ENCODE results near the gene HMOX1.

HMOX1 gene

GRCh38 chr22:35400501-35400790 lies 19.6 kb downstream of the HMOX1 start:
- CTCF ChIA-PET, result interaction anchor here (1.3 kb wide), 1 partner anchor 183 kb away, joined by 5 read pairs; no protein-coding TSS in a partner anchor
- H3K4me3 ChIP-seq (ENCODE audit: low read depth, low read length), result peak overlapping the region; percentile 89
- no peak for DNase-seq (ENCODE audit: low read depth, low spot score)
- POLR2A ChIA-PET, result no interaction called here
- TF ChIP-seq, protein P1, sequence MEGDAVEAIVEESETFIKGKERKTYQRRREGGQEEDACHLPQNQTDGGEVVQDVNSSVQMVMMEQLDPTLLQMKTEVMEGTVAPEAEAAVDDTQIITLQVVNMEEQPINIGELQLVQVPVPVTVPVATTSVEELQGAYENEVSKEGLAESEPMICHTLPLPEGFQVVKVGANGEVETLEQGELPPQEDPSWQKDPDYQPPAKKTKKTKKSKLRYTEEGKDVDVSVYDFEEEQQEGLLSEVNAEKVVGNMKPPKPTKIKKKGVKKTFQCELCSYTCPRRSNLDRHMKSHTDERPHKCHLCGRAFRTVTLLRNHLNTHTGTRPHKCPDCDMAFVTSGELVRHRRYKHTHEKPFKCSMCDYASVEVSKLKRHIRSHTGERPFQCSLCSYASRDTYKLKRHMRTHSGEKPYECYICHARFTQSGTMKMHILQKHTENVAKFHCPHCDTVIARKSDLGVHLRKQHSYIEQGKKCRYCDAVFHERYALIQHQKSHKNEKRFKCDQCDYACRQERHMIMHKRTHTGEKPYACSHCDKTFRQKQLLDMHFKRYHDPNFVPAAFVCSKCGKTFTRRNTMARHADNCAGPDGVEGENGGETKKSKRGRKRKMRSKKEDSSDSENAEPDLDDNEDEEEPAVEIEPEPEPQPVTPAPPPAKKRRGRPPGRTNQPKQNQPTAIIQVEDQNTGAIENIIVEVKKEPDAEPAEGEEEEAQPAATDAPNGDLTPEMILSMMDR (IDR thresholded peaks at IDR 0.05; ENCODE audit: insufficient read depth, low read length, missing control alignments), result no peak

DNA sequence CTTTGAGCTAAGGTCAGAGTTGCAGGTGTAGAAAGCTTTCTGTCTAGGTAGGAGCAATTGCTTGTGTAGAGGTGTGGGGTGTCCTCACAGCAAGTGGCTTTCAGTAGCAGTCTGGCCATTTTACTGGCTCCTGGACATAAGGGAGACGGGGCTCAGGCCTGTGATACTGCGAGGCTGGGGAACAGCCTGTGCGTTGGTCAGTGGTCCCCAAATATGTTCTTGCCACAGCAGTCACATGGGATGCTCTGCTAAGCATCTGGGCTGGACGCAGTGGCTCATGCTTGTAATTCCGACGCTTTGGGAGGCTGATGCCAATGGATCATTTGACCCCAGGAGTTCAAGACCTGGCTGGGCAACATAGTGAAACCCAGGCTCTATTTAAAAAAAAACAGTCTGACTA lies 21.0 kb downstream of the HMOX1 start:
- no peak overlapping the region for H3K4me3 ChIP-seq (ENCODE audit: low read depth, low read length)
- CTCF ChIA-PET, result interaction anchor here (1.3 kb wide), 1 partner anchor 182 kb away, joined by 5 read pairs; no protein-coding TSS in a partner anchor
- POLR2A ChIA-PET, result no interaction called here
- TF ChIP-seq, protein P1 (IDR thresholded peaks at IDR 0.05; ENCODE audit: insufficient read depth, low read length, missing control alignments), result no peak
- no peak for DNase-seq (ENCODE audit: low read depth, low spot score)

GRCh38 chr22:35403356-35403755 lies 22.5 kb downstream of the HMOX1 start:
- TF ChIP-seq, protein P1 (IDR thresholded peaks at IDR 0.05; ENCODE audit: insufficient read depth, low read length, missing control alignments), result no peak
- H3K4me3 ChIP-seq (ENCODE audit: low read depth, low read length), result no peak overlapping the region
- DNase-seq (ENCODE audit: low read depth, low spot score), result no peak
- ChIA-PET POLR2A (interaction anchor here (1.3 kb wide), 1 partner anchor 10 kb away, joined by 3 read pairs; no protein-coding TSS in a partner anchor), CTCF (interaction anchor here (0.8 to 1.1 kb wide), 3 partner anchors 28 to 180 kb away, joined by 3 to 6 read pairs (median 5); no protein-coding TSS in a partner anchor)

DNA sequence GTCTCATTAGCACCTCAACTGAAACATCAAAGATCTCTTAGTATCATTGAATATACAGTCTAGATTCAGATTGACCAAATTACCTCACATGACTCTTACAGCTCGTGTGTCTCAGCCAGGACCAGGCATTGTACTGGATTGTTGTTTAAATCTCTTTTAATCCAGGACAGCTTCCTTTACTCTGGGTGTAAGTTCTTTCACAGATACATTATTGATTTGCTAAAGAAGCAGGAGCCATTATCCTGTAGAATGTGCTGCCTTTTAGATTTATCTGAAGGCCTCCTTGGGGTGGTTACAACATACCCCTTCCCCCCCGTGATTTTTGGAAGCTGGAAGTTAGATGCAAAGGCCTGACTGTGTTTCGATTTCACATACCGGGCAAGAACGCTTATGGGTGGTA lies 23.3 kb downstream of the HMOX1 start:
- TF ChIP-seq, protein P1 (IDR thresholded peaks at IDR 0.05; ENCODE audit: insufficient read depth, low read length, missing control alignments), result no peak
- ChIA-PET CTCF (interaction anchor here (0.7 to 1.1 kb wide), 3 partner anchors 13 to 180 kb away, joined by 3 to 6 read pairs (median 5); no protein-coding TSS in a partner anchor), POLR2A (no interaction called here)
- no peak for DNase-seq (ENCODE audit: low read depth, low spot score)
- H3K4me3 ChIP-seq (ENCODE audit: low read depth, low read length), result no peak overlapping the region

GRCh38 chr22:35406443-35406842 lies 25.5 kb downstream of the HMOX1 start:
- TF ChIP-seq, protein P1 (IDR thresholded peaks at IDR 0.05; ENCODE audit: insufficient read depth, low read length, missing control alignments), result no peak
- no peak overlapping the region for H3K4me3 ChIP-seq (ENCODE audit: low read depth, low read length)
- no peak for DNase-seq (ENCODE audit: low read depth, low spot score)
- POLR2A ChIA-PET, result no interaction called here
- CTCF ChIA-PET, result no interaction called here

DNA sequence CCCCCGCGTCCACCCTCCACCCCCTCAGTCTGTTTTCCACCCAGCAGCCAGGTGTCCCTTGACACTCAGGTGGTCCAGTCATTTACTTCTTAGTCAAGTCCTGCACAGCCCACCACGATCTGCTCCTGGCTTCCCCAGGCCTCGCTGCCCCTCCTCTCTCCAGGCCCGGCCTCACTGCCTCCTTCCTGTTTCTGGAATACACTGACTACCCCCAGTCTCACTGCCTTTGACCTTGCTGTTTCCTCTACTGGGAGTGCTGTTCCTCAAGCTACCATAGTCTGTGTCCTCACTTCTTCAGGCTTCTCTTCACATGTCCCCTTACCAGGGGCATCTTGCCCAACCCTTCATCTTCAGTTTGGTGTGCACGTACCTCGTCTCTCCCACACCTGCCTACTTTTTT lies 26.5 kb downstream of the HMOX1 start:
- ChIA-PET POLR2A (interaction anchor here (0.6 kb wide), 1 partner anchor 13 kb away, joined by 3 read pairs; no protein-coding TSS in a partner anchor), CTCF (interaction anchor here (1.5 to 3.4 kb wide), 2 partner anchors 23 to 176 kb away, joined by 3 to 19 read pairs; no protein-coding TSS in a partner anchor)
- TF ChIP-seq, protein P1 (IDR thresholded peaks at IDR 0.05; ENCODE audit: insufficient read depth, low read length, missing control alignments), result no peak
- H3K4me3 ChIP-seq (ENCODE audit: low read depth, low read length), result no peak overlapping the region
- no peak for DNase-seq (ENCODE audit: low read depth, low spot score)

All from AG04449 (cell line).